IMR-90 (cell line): Measurements from ENCODE around the gene TSPAN16. TPM values are rescaled to one million over a fixed set of nuclear protein-coding genes. Genes with fewer than 3 reads are reported as not detected.

ENCODE experiments used
- ATAC-seq: fragments of 200-7000 bp; cut with Tn5 transposase; 2 replicates; pipeline ENCODE4 v1.9.1; 2020; ENCODE audit warnings: low read depth, mild to moderate bottlenecking, moderate library complexity
- BruUV-seq: library from RNA; stranded (reverse); fragments of 400-500 nt; replicated peaks from 2 replicates; lab custom pipeline; 2021; lab: Mats Ljungman, UMichigan
- CTCF ChIA-PET: fragments of 300-600 bp; formaldehyde crosslinking; extraction: SDS; loops from one replicate; lab custom pipeline; 2021; ENCODE audit warnings: antibody characterized with exemption; lab: Yijun Ruan, JAX
- POLR2A ChIA-PET: fragments of 300-600 bp; sonication (Branson Sonifier 250); formaldehyde crosslinking; loops from one replicate; lab custom pipeline; 2022; ENCODE audit warnings: antibody characterized with exemption; ENCODE audit not compliant: unreplicated experiment; lab: Charles Lee
- DNase-seq: peaks from one replicate; pipeline ENCODE4 v3.0.0; 2013
- H2AFZ ChIP-seq: replicated peaks from 2 replicates; pipeline ENCODE3; 2013; ENCODE audit warnings: low read length, mild to moderate bottlenecking; ENCODE audit not compliant: poor library complexity
- H2AK5ac ChIP-seq: 2 replicates; pipeline ENCODE4 v1.6.1; 2013; ENCODE audit warnings: low read depth, low read length, inconsistent platforms
- H2AK9ac ChIP-seq: replicated peaks from 2 replicates; pipeline ENCODE3; 2013; ENCODE audit warnings: mild to moderate bottlenecking, low read depth, low read length, moderate library complexity; ENCODE audit not compliant: poor library complexity
- H2BK120ac ChIP-seq: 2 replicates; pipeline ENCODE4 v1.6.1; 2013; ENCODE audit warnings: low read depth, low read length, inconsistent platforms
- H2BK15ac ChIP-seq: 3 replicates; pipeline ENCODE4 v1.6.1; 2013; ENCODE audit warnings: low read depth, low read length, inconsistent platforms
- H2BK20ac ChIP-seq: 2 replicates; pipeline ENCODE4 v1.6.1; 2013; ENCODE audit warnings: low read depth, mild to moderate bottlenecking, inconsistent platforms, low read length, moderate library complexity
- H2BK5ac ChIP-seq: 2 replicates; pipeline ENCODE4 v1.6.1; 2013; ENCODE audit warnings: mild to moderate bottlenecking, low read depth, low read length, inconsistent platforms; ENCODE audit not compliant: poor library complexity, severe bottlenecking
- H3K14ac ChIP-seq: replicated peaks from 2 replicates; pipeline ENCODE4 v1.6.1; 2013; ENCODE audit warnings: low read depth, low read length, inconsistent platforms
- H3K18ac ChIP-seq: 2 replicates; pipeline ENCODE4 v1.6.1; 2013; ENCODE audit warnings: low read depth, low read length, control low read depth
- H3K23ac ChIP-seq: 2 replicates; pipeline ENCODE4 v1.6.1; 2013; ENCODE audit warnings: low read depth, low read length, inconsistent platforms
- H3K27ac ChIP-seq: 2 replicates; pipeline ENCODE4 v1.5.1; 2013; ENCODE audit warnings: mild to moderate bottlenecking, control low read depth, low read length; ENCODE audit not compliant: insufficient read depth
- H3K27me3 ChIP-seq: 2 replicates; pipeline ENCODE4 v1.6.1; 2013; ENCODE audit warnings: low read length; ENCODE audit not compliant: control insufficient read depth, insufficient read depth
- H3K36me3 ChIP-seq: 2 replicates; pipeline ENCODE4 v1.6.1; 2013; ENCODE audit warnings: low read length, mixed read lengths; ENCODE audit not compliant: control insufficient read depth, insufficient read depth
- H3K4ac ChIP-seq: 2 replicates; pipeline ENCODE4 v1.6.1; 2013; ENCODE audit warnings: low read depth, low read length, inconsistent platforms
- H3K4me1 ChIP-seq: 2 replicates; pipeline ENCODE4 v1.6.1; 2013; ENCODE audit warnings: low read length, mixed read lengths; ENCODE audit not compliant: control insufficient read depth, insufficient read depth
- H3K4me2 ChIP-seq: 2 replicates; pipeline ENCODE4 v1.6.1; 2013; ENCODE audit warnings: low read depth, mild to moderate bottlenecking, control low read depth, low read length, moderate library complexity
- H3K4me3 ChIP-seq: 2 replicates; pipeline ENCODE4 v1.5.1; 2013; ENCODE audit warnings: low read depth, mild to moderate bottlenecking, control low read depth, low read length, moderate library complexity; ENCODE audit not compliant: insufficient read depth
- H3K56ac ChIP-seq: 2 replicates; pipeline ENCODE4 v1.6.1; 2013; ENCODE audit warnings: low read length, inconsistent platforms; ENCODE audit not compliant: insufficient read depth; ENCODE audit errors: extremely low read depth
- H3K79me1 ChIP-seq, 2 experiments: 2 replicates each; pipeline ENCODE4 v1.6.1; 2013; ENCODE audit warnings: low read length in 2 of 2, inconsistent platforms in 1 of 2, low read depth in 1 of 2
- H3K9ac ChIP-seq: 2 replicates; pipeline ENCODE4 v1.6.1; 2013; ENCODE audit warnings: low read depth, low read length, control low read depth
- H3K9me1 ChIP-seq: 2 replicates; pipeline ENCODE4 v1.6.1; 2013; ENCODE audit warnings: low read length, inconsistent platforms; ENCODE audit not compliant: insufficient read depth
- H3K9me3 ChIP-seq: 2 replicates; pipeline ENCODE4 v1.6.1; 2013; ENCODE audit warnings: low read length; ENCODE audit not compliant: control insufficient read depth, insufficient read depth
- H4K20me1 ChIP-seq: 2 replicates; pipeline ENCODE4 v1.6.1; 2013; ENCODE audit warnings: low read length, inconsistent platforms; ENCODE audit not compliant: insufficient read depth
- H4K5ac ChIP-seq: 2 replicates; pipeline ENCODE4 v1.6.1; 2013; ENCODE audit warnings: mild to moderate bottlenecking, low read depth, low read length, control low read depth
- H4K8ac ChIP-seq, 2 experiments: 2 replicates each; pipeline ENCODE4 v1.6.1; 2013; ENCODE audit warnings: low read depth in 2 of 2, low read length in 2 of 2, control low read depth in 1 of 2, inconsistent platforms in 1 of 2
- H4K91ac ChIP-seq: 2 replicates; pipeline ENCODE4 v1.6.1; 2013; ENCODE audit warnings: low read depth, low read length, inconsistent platforms; ENCODE audit not compliant: insufficient read depth
- BHLHE40 ChIP-seq: fragments of 150-350 bp; IDR thresholded peaks from 2 replicates; pipeline ENCODE4 v1.6.1; 2016; ENCODE audit warnings: mild to moderate bottlenecking, low read depth, low read length
- CEBPB ChIP-seq: IDR thresholded peaks from 2 replicates; pipeline ENCODE4 v1.6.1; 2012; ENCODE audit warnings: low read depth, low read length, improper control_type of control experiment
- CHD1 ChIP-seq: IDR thresholded peaks from 2 replicates; pipeline ENCODE4 v1.6.1; 2012; ENCODE audit warnings: low read depth, low read length, improper control_type of control experiment
- CTCF ChIP-seq: conservative IDR thresholded peaks from 2 replicates; pipeline ENCODE4 v1.5.1; 2012; ENCODE audit warnings: mild to moderate bottlenecking, low read depth, low read length, improper control_type of control experiment
- ELK1 ChIP-seq: fragments of 150-350 bp; IDR thresholded peaks from 2 replicates; pipeline ENCODE4 v1.6.1; 2016; ENCODE audit warnings: low read depth, mild to moderate bottlenecking, low read length, moderate library complexity, borderline replicate concordance
- FOS ChIP-seq: fragments of 150-350 bp; IDR thresholded peaks from 2 replicates; pipeline ENCODE4 v1.6.1; 2016; ENCODE audit warnings: low read depth, low read length
- MAFK ChIP-seq: IDR thresholded peaks from 2 replicates; pipeline ENCODE4 v1.6.1; 2012; ENCODE audit warnings: low read depth, low read length, improper control_type of control experiment
- MAZ ChIP-seq: IDR thresholded peaks from 2 replicates; pipeline ENCODE4 v1.6.1; 2012; ENCODE audit warnings: low read depth, mild to moderate bottlenecking, low read length, improper control_type of control experiment, moderate library complexity, borderline replicate concordance
- MXI1 ChIP-seq: IDR thresholded peaks from 2 replicates; pipeline ENCODE4 v1.6.1; 2012; ENCODE audit warnings: low read depth, mild to moderate bottlenecking, low read length, moderate library complexity, borderline replicate concordance
- NFE2L2 ChIP-seq: fragments of 150-350 bp; IDR thresholded peaks from 2 replicates; pipeline ENCODE4 v1.6.1; 2016; ENCODE audit warnings: low read depth, mild to moderate bottlenecking, low read length
- POLR2A ChIP-seq: IDR thresholded peaks from 2 replicates; pipeline ENCODE4 v1.6.1; 2012; ENCODE audit warnings: mild to moderate bottlenecking, low read depth, low read length
- RCOR1 ChIP-seq: IDR thresholded peaks from 2 replicates; pipeline ENCODE4 v1.6.1; 2012; ENCODE audit warnings: mild to moderate bottlenecking, low read length, improper control_type of control experiment; ENCODE audit not compliant: insufficient replicate concordance
- RFX5 ChIP-seq: IDR thresholded peaks from 2 replicates; pipeline ENCODE4 v1.8.0; 2012; ENCODE audit warnings: low read depth, mild to moderate bottlenecking, low read length, moderate library complexity
- SMC3 ChIP-seq: fragments of 150-350 bp; IDR thresholded peaks from 2 replicates; pipeline ENCODE4 v1.6.1; 2016; ENCODE audit warnings: low read depth, mild to moderate bottlenecking, antibody characterized with exemption, low read length, moderate library complexity
- WGBS, 2 experiments: methylation state at CpG; one replicate each; pipeline versions ENCODE4 v1.1.5 to v1.1.7; 2013; ENCODE audit warnings: missing lambda C conversion rate in 2 of 2; ENCODE audit not compliant: insufficient read length in 1 of 2; ENCODE audit errors: extremely low coverage in 2 of 2; 5-methylcytosine and 5-hydroxymethylcytosine counted together
- dilution Hi-C: fragments of 300-500 bp; cut with HindIII; formaldehyde crosslinking; loops from one replicate; pipeline ENCODE4 v1.14.3; 2018; ENCODE audit warnings: low sequenced_read_pairs; ENCODE audit not compliant: unreplicated experiment
- in situ Hi-C: fragments of 300-500 bp; cut with MboI; formaldehyde crosslinking; loops from 3 replicates; pipeline ENCODE4 v1.14.3; 2019; ENCODE audit warnings: low sequenced_read_pairs, inconsistent platforms, mixed read lengths
- intact Hi-C: fragments of 100-400 bp; cut with micrococcal nuclease; formaldehyde crosslinking; loops from 2 replicates; pipeline ENCODE4 v1.10.0; 2022
- polyA plus RNA-seq, 3 experiments: library from polyadenylated mRNA; depleted of rRNA; stranded (reverse); fragments of >200 nt; gene quantifications; 2 replicates each; pipeline ENCODE4 v1.2.3, GENCODE V29; 2012; ENCODE audit warnings: low replicate concordance in 1 of 3
- total RNA-seq: library from RNA; depleted of rRNA; stranded (reverse); fragments of >200 nt; gene quantifications from 2 replicates; pipeline ENCODE4 v1.2.3, GENCODE V29; 2012
- TF ChIP-seq, protein P1 (sequence below): fragments of 150-350 bp; IDR thresholded peaks from 2 replicates; pipeline ENCODE4 v1.6.1; 2017; ENCODE audit warnings: mild to moderate bottlenecking, antibody characterized with exemption, low read length, low read depth

TSPAN16 gene
- total and polyA plus RNA-seq, 2 of the 4 experiments (the other 2 are of a cell fraction): not detected

- H4K5ac ChIP-seq: no peak overlapping the region
- no peak overlapping the region for H4K91ac ChIP-seq
- ATAC-seq (no peak), DNase-seq (no peak)
- no peak overlapping the region for H3K4me2 ChIP-seq
- no peak overlapping the region for H2AK9ac ChIP-seq
- no peaks in the 10 kb centered on the region for H4K20me1 ChIP-seq
- dilution Hi-C loops: no loop called here
- no peak overlapping the region for H3K9ac ChIP-seq
- ChIA-PET POLR2A (no interaction called here), CTCF (interaction anchor here (0.6 to 2.8 kb wide), 3 partner anchors 91 to 665 kb away, joined by 5 to 11 read pairs (median 8); partner anchors contain the start of gene SLC44A2)
- no peak overlapping the region for H4K8ac ChIP-seq
- H3K23ac ChIP-seq: no peak overlapping the region
- intact Hi-C loops: loop anchor here (5.0 kb wide), 1 partner anchor 297 kb away; no protein-coding TSS in a partner anchor
- no peaks in the 10 kb centered on the region for H3K27me3 ChIP-seq
- H3K56ac ChIP-seq: no peak overlapping the region
- H3K27ac ChIP-seq: no peak overlapping the region
- H3K36me3 ChIP-seq: no peaks in the 10 kb centered on the region
- no peak overlapping the region for H2AFZ ChIP-seq
- no peaks in the 10 kb centered on the region for H3K9me3 ChIP-seq
- H3K4me1 ChIP-seq: 0 out of 2 replicates have a peak, but pooled peaks cover 1% of the 10 kb centered on the region
- H2BK5ac ChIP-seq: no peak overlapping the region
- H3K4ac ChIP-seq: no peak overlapping the region
- H3K79me1 ChIP-seq: no peaks in the 10 kb centered on the region
- H2BK20ac ChIP-seq: no peak overlapping the region
- H3K9me1 ChIP-seq: 0 out of 2 replicates have a peak, but pooled peaks cover 3% of the 10 kb centered on the region
- no peak overlapping the region for H3K14ac ChIP-seq
- no peak overlapping the region for H2BK120ac ChIP-seq
- no peak overlapping the region for H2AK5ac ChIP-seq
- H3K4me3 ChIP-seq: no peak overlapping the region
- no peak overlapping the region for H3K18ac ChIP-seq
- no peak overlapping the region for H2BK15ac ChIP-seq
- in situ Hi-C loops: loop anchor here (10.0 kb wide), 1 partner anchor 185 kb away; no protein-coding TSS in a partner anchor
- TF ChIP-seq CEBPB: no peak
- TF ChIP-seq ELK1: no peak
- TF ChIP-seq RCOR1: no peak
- no peak for TF ChIP-seq RFX5
- TF ChIP-seq BHLHE40: no peak
- no peak for TF ChIP-seq NFE2L2
- no peak for TF ChIP-seq CHD1
- no peak for TF ChIP-seq FOS
- TF ChIP-seq MXI1: no peak
- no peak for TF ChIP-seq MAFK
- TF ChIP-seq POLR2A: no peak
- no peak for TF ChIP-seq MAZ
- TF ChIP-seq CTCF: no peak
- TF ChIP-seq SMC3: no peak
- TF ChIP-seq, protein P1, sequence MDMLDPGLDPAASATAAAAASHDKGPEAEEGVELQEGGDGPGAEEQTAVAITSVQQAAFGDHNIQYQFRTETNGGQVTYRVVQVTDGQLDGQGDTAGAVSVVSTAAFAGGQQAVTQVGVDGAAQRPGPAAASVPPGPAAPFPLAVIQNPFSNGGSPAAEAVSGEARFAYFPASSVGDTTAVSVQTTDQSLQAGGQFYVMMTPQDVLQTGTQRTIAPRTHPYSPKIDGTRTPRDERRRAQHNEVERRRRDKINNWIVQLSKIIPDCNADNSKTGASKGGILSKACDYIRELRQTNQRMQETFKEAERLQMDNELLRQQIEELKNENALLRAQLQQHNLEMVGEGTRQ: no peak
- BruUV-seq: no TSS peak
- 90% methylated on average over 2 of the region's 4 CpGs; no CpG with 5 or more reads in 1 of the 2 experiments for WGBS, 2 experiments
Observed at GRCh38 chr19:11290256-11290655, 5.7 kb upstream of the TSPAN16 start.
